ENCODE measurements around the gene ARHGEF11.

The ARHGEF11 gene

DNA sequence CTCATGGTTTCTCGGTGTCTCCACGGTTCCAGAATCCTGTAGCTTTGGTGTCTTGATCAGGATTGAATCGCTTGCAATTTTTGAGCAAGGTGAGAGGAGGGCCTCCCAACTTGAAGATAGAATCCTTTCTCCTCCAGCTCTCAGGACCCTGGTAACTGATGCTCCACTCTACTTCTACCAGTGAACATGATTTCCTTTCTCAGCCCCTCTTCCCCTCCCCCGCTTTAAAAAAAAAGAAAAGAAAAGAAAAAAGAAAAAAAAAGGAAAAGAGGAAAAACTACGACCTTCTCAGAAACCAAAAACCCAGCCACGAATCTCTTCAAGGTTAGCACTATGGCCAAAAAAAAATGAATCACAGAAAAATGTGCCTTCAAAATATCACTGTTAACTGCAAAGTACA lies 1.2 kb downstream of the ARHGEF11 start:
- DNase-seq: no peak

DNA sequence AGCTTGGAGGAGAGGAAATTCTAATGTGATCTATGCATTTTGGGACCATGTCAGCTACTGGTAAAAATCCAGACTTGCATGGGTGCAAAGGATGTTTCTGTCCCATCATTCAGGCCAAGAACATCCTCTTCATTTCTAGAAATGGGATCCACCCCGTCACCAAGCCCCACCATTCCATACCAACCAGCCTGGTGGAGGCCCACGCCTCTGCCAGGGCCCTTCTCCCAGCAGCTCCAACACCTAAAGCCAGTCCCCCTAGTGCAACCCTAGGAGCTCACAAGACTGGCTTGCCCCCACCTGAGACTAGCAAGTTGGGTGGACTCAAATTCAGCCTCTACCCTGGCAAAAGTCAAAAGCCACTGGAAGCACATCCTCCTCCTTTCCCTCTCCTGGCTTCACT lies 1.9 kb downstream of the ARHGEF11 start:
- no peak for DNase-seq

DNA sequence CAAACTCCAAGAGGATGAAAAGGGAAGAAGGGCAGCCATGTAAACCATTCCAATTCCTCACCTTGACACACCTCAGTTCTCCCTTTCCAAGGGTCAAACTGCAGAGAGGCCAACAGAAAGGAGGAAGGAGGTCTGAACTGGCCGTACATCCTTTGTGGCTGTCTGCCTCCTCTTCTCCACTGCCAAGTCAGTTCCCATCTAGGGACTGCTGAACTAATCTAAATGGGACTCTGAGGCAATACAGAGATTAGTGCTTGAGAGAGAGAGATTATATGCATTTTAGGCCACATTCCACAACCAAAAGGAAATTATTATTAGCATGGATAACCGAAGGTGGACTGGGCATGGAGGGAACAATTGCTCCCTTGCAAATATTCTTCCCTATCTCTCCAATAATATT lies 2.7 kb downstream of the ARHGEF11 start:
- no peak for DNase-seq

DNA sequence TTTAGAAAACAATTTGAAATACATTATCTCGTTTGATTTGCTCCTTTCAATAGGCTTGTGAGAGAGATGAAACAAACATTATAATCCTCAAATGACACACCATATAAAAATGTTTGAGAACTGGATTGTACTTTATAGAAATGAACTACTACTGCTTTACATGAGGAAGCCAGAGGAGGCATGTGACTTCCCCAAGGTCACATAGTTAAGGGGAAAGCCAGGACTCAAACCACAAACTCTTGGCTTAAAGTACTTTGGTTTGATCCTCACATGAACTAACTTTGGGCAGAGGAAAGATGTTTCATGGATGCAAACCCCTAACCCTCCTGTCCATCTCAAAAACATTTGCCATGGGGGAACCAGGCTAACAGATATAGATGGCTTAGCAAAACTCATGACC lies 4.7 kb downstream of the ARHGEF11 start:
- DNase-seq: no peak

DNA sequence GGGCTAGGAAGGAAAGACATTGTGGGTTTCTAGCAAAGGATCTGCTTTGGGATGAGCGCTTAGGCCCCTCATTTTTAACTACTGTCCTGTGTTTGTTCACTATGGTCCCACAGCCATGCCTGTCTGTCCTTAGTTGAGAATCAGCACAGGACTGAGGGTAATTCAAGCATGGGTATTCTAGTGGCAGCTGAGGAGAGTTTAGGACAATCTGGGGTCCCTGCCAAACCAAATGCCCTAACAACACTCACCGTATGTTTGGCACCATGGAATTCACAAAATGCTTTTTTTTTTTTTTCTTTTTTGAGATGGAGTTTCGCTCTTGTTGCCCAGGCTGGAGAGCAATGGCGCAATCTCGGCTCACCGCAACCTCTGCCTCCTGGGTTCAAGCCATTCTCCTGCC lies 10.4 kb downstream of the ARHGEF11 start:
- DNase-seq: no peak

DNA sequence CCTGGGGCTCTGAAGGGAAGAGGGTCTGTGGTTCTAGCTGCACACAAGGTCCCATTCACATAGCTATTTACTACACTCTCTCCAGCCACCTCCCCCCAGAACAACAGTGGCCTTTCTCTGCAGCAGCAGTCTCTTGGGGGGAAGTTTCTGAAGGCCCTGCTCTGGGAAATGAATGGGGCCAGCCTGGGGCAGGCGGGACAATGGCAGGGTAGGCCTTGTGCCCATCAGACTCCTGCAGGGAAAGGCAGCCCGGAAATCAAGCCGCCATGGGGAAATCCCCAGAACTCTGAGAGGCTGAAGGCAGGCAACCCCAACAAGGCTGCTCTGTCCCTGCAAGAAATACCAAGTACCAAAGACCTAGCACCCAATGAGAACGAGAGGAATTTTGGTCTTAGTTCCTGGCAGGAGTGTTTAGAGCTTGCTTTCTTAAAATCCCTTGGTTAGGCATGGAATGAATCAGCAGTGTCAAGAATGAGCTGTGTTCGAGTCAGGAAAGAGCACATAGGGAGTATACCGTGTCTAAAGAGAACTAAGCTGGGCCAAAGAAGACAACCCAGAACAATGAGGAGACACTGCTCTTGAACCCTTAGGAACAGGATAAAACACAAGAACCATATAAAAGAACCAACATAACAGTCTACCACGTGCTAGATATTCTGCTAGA lies 11.3 kb downstream of the ARHGEF11 start:
- DNase-seq: no peak

DNA sequence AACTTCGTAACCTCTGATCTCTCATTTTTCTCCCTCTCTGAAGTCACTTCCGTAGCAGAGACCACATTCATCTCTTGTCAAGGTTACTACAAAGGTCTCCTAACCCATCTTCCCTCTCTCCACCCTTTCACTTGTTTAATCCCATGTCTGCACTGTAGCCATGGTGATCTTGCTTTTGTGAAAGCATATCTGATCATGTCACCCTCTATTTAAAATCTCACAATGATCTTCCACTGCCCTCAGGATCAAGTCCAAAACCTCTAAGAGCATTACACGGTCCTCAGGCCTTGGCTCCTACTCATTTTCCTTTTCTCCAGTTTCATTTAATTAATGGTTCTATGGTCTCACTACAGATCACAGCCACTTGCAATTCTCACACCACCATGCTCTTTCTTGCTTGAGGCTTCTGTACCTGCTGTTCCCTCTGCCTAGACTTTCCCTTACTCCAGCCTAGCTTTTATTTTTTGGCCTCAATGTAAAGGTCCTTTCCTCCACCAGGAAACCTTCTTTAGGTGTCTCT lies 12.1 kb downstream of the ARHGEF11 start:
- no peak for DNase-seq

DNA sequence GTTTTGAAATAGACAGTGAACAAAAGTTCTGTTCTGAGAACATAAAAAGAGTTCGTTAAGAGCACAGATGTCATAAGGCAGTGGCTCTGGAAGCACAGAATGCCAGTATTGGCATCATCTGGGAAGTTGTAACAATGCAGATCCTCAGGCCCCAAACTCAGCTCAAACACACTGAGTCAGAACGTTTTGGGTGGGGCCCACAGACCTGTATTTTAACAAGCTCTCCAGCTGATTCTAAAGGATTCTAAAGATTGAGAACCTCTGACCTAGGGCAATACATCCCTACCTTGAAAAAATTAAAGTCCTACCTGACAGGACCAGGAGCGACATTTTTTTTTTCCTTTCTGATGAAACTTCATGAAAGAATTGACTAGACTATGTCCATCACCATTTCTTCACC lies 13.2 kb downstream of the ARHGEF11 start:
- no peak for DNase-seq

DNA sequence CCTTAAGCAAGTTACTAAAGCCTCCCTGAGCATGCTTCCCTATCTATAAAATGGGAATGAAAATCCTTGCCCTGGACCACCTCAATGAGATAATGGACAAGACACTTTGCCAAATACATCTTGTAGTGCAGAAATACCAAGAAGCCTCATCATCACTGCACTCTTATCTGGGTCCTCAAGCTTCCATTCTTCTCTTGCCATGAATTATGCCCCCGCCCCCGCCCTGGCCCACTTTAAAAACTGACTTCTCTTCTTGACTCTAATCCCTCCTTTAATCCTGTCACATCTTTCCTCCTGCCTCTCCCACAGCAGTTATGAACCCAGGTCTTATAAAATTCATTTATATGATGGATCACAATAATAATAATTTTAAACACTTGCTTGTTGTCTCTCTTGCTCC lies 14.8 kb downstream of the ARHGEF11 start:
- no peak for DNase-seq

DNA sequence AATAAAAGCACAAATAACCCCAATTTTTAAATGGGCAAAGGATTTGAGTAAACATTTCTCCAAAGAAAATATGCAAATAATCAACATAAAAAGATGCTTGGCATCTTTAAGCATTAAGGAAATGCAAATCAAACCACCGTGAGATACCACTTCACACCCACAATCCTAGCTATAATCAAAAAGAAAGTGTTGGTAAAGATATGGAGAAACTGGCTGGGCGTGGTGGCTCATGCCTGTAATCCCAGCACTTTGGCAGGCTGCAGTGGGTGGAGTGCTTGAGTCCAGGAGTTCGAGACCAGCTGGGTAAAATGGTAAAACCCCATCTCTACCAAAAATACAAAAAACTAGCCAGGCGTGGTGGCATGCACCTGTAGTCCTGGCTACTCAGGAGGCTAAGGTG lies 16.9 kb downstream of the ARHGEF11 start:
- DNase-seq: no peak

DNA sequence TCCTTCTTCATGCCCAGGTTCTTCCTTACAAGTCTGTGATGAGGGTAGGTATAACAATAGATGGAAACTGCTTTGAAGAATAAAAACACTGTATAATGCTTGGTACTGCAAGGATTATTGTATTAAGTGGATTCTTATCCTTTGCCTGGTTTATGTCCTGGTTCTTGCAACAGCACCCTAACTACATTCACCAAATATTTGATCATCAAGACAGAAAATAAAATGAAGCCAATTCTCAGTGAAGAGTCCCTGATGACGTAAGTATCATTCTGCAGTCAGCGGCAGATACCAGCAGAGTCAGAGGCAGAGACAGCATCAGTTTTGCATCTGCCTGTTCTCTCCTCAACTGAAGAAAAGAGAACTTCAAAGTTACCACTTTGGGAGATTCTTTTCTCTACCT lies 19.7 kb downstream of the ARHGEF11 start:
- DNase-seq: no peak

DNA sequence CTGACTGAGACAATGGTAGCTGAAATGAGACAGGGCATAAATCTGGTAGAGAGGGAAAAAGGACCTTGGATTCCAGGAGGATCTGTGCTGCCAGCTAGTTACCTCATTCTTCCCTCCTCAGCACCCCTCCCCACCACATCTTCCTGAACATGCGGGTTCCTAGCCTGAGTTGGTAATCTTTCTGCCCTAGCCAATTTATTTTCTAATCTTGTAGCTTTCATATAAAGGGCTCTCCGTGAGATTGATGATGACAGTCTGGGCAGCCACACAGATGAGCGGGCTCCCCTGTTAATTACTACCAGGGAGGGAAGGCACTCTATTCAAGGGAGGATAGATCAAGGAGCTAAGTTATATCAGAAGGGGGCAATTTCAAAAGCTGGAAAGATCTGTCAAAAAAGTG lies 20.2 kb downstream of the ARHGEF11 start:
- DNase-seq: no peak

DNA sequence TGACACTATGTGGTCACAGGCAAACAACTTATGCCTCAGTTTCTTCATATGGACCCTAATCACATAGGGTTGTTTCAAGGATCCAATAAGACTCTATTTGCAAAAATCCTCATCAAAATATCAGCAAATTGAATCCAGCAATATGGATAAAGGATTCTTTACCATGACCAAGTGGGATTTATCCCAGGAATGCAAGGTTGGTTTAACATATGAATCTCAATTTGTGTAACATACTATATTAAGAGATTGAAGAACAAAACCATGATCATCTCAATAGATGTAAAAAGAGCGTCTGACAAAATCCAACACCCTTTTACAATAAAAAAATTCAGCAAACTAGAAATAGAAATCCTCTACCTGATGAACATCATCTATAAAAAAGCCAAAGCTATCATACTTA lies 23.9 kb downstream of the ARHGEF11 start:
- no peak for DNase-seq

DNA sequence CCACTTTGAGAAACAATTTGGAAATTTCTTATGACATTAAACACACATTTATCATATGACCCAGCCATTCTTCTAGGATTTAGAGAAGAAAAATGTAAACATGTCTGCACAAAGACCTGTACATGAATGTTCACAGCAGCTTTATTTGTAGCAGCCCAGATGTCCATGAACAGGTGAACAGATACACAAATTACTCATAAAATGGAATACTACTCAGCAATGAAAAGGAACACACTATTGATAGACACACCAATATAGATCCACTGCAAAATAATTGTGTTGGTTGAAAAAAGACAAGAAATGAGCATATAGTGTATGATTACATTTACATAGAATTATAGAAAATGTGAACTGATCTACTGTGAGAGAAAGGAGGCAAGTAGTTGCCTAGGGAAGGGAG lies 26.1 kb downstream of the ARHGEF11 start:
- DNase-seq: no peak

DNA sequence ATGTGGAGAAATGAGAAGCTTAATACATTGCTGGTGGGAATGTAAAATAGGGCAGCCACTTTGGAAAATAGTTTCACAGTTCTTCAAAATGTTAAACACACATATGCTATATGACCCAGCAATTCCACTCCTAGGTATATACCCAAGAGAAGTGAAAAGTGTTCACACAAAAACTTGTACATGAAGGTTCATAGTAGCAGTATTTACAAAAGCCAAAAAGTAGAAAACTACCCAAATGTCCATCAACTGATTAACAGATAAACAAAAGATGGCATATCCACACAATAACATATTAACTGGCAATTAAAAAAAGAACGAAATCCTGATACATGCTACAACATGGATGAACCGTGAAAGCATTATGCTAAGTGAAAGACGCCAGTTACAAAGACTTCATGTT lies 33.7 kb downstream of the ARHGEF11 start:
- DNase-seq: no peak

DNA sequence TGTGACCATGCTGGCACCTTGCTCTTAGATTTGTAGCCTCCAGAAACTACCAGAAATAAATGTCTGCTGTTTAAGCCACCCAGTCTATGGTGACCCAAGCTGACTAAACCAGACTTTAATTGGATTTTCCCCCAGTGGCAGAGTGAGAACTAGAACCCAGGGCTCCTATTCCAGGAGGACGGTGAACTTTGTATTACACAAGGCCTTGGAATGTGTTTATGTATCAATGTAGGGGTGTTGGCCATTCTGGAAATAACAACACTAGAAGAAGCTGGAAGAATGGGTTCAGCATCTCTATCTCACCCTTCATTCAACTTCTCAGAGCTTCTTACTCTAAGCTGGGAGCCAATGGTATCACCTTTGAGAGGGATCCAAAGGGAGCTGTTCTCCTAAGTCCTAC lies 37.0 kb downstream of the ARHGEF11 start:
- no peak for DNase-seq

DNA sequence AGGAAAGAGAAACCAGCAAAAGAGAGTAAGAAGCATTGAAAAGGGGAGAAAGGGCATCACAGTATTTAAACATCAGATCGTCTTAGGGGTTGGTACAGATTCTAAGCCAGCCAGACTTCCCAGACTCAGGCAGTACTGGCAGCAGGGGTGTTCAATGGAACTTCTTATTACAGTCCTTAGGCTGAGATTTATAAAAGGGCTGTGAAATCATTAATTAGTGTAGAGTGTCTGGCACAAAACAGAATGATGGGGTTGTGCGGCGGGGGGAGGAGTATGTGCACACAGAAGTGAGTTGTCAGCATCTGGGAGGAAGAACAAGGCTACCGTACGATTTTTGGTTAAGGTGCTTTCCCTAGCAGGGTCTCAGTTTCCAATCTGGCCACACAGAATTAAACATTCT lies 38.2 kb downstream of the ARHGEF11 start:
- no peak for DNase-seq

DNA sequence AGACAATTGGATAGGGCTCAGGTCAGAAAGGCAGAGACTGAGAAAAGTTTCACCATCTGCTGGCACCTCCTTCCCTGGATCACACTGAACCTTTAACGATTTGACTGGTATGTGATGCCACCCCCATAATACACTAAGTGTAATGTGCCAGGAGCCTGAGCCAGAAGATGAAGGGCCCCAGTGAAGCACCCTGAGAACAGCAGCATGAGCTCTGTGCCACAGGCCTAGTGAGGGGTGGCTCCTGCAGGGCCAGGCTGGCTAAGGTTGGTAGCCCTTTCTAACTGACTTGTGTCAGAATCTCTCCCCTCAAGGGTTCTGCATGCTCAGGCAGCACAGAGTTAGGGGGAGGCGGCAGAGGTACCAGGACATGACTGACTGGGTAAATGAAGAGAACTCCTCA lies 38.9 kb downstream of the ARHGEF11 start:
- DNase-seq: no peak

DNA sequence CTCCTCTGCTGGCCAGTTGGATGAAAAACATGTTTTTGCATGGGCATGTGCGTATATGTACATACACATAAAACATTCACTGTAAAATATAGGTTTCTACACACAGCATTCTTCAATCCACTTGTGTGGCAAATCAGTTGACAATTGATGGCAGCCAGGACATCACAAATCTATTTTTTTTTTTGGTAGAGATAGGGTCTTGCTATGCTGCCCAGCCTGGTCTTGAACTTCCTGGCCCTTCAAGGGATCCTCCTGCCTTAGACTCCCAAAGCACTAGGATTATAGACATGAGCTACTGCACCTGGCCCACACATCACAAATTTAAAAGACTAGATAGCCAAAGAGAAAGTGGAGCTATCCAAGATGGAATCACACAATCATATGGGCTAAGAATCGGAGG lies 39.6 kb downstream of the ARHGEF11 start:
- DNase-seq: no peak

DNA sequence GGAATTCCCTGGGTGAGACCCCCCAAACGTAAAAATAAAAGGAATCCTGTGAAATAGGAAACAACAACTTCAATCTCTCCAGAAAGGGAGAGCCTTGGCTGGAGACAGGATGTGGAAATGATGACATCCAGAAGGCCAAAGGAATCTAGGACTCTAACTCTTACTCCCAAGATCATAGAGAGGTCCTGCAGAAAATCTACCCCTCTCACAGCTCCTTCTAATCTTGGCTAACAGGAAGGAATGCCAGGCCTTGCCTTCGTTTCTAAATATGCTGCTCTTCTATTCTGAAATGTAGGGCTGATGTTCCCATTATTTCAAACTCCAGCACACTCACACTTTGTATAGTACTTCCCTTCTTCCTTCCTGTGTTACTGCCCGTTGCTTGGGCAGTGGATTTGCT lies 40.7 kb downstream of the ARHGEF11 start:
- no peak for DNase-seq

DNA sequence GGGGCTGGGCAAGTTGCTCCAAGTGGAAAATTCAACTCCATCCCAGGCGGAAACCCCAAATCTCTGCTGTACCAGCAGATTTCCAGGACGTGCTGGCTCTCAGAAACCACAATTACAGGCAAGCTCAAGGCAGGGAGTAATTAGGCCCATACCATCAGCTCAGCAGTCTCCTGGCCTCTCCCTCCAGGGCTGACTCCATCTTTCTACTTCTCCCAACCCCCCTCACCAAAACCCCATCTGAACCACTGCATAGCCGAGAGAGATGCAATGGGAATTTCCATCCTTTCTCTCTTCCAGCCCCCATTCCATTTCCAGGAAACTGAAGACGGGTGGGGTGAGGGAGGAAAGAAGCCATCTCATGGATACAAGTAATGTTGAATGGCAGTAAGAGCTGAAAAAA lies 41.2 kb downstream of the ARHGEF11 start:
- no peak for DNase-seq

DNA sequence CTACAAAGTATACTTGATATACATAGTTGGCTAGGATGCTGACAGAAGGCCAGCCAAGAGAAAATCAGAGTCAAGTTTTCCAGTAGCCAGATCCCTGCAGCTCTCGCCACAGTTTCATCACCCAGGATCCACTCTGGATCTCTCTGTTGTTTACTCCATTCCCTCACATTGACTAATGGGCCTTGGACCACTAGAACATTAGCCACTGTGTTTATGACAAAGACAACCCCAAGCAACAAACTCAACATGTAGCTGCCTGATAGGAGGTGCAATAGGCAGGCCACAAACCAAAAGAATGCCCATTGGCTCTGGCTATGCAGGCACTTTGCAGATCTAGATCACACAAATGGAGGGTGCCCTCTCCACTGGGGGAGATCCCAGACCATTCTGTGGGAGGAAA lies 44.2 kb downstream of the ARHGEF11 start:
- DNase-seq: no peak

DNA sequence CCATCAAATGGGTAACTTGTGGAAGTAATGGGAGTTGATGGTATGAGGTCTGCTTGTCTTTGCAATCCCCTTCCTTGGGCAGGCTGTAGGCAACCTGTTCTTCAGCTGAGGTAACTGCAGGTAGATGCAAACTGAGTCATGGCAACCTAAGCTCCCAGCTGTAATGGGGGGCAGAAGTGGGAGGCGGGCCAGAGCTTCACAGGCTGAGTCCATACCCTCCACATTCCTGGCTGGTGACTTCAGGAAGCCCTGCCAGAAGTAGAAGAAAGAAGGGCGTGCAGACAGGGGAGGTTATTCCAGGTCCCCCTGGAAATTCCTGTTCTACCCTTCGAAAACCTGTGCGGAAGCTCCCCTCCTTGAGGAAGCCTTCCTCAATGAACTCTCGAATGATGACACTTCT lies 44.9 kb downstream of the ARHGEF11 start:
- DNase-seq: no peak

DNA sequence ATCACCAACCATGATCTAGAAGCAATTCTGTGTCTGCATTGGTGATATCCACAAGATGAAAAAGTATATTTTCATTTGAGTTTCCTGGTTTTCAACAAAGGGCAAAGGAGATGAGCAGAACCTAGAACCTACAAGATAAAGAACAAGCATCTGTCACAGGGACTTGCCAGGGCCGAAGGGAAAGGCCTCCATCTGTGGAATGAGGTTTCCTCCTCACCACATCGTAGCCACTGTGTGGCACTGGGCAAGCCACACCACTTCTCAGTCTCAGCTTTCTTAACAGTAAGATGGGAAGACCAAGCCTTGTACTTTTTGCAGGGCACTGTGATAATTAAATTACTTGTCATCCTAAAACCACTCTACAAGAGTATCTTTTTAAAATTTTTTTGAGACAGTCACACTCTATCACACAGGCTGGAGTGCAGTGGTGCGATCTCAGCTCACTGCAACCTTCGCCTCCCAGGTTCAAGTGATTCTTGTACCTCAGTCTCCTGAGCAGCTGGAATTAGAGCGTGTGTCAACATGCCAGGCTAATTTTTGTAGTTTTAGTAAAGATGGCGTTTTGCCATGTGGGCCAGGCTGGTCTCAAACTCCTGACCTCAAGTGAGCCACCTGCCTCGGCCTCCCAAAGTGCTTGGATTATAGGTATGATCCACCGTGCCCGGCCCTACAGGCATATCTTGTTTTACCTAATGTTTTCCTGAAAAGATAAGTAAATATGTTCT lies 45.8 kb downstream of the ARHGEF11 start:
- DNase-seq: no peak
